ENCODE results near the gene CTNNA3. TPM values are rescaled to one million over a fixed set of nuclear protein-coding genes. Genes with fewer than 3 reads are reported as not detected.

CTNNA3 gene
- total and polyA plus RNA-seq, 2 of the 4 experiments (the other 2 are of a cell fraction): 0.19 to 0.90 TPM

DNA sequence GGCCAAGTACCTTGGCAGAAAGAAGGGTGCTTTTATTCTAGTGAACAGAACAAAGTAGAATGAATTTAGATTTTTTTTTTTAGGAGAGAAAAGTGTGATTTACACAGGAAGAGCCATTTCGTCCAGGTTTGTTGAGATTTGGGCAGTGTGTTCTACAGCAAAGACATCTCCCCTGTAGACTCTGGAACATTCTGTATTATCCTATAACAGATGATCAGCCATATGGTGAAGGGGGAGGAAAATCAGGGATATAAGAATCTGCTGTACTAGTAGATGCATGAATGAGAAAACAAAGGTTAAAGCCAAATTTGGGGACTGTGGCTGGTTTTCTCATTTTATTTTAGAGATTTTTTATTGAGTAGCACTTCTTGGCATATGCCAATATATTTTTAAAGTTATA, 1223.8 kb downstream of the CTNNA3 start:
- no peaks in the 10 kb centered on the region for H3K4me1 ChIP-seq (ENCODE audit: control insufficient read depth, insufficient read depth, low read length)
- dilution Hi-C loops (cut with HindIII; ENCODE audit: low sequenced_read_pairs, unreplicated experiment) (no loop called here), intact Hi-C loops (cut with micrococcal nuclease) (no loop called here), in situ Hi-C loops (cut with MboI; ENCODE audit: low sequenced_read_pairs) (no loop called here)
- H3K9me1 ChIP-seq (ENCODE audit: insufficient read depth, low read length): no peaks in the 10 kb centered on the region
- TF ChIP-seq CTCF (conservative IDR thresholded peaks at IDR 0.05; ENCODE audit: low read depth, low read length): no peak
- TF ChIP-seq, protein P1, sequence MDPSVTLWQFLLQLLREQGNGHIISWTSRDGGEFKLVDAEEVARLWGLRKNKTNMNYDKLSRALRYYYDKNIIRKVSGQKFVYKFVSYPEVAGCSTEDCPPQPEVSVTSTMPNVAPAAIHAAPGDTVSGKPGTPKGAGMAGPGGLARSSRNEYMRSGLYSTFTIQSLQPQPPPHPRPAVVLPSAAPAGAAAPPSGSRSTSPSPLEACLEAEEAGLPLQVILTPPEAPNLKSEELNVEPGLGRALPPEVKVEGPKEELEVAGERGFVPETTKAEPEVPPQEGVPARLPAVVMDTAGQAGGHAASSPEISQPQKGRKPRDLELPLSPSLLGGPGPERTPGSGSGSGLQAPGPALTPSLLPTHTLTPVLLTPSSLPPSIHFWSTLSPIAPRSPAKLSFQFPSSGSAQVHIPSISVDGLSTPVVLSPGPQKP (IDR thresholded peaks at IDR 0.05; ENCODE audit: borderline replicate concordance, low read depth, low read length): no peak
- TF ChIP-seq MXI1 (IDR thresholded peaks at IDR 0.05; ENCODE audit: borderline replicate concordance, low read depth, low read length): no peak
- TF ChIP-seq BHLHE40 (IDR thresholded peaks at IDR 0.05; ENCODE audit: low read depth, low read length): no peak
- no peak for TF ChIP-seq RFX5 (IDR thresholded peaks at IDR 0.05; ENCODE audit: low read depth, low read length)
- TF ChIP-seq RAD21 (IDR thresholded peaks at IDR 0.05; ENCODE audit: low read length): no peak
- TF ChIP-seq FOS (IDR thresholded peaks at IDR 0.05; ENCODE audit: low read depth, low read length): no peak
- no peak for TF ChIP-seq SMC3 (IDR thresholded peaks at IDR 0.05; ENCODE audit: low read depth, low read length)
- no peak overlapping the region for H3K18ac ChIP-seq (ENCODE audit: low read depth, low read length)
- no peak overlapping the region for H3K23ac ChIP-seq (ENCODE audit: low read depth, low read length)
- DNase-seq (no peak), ATAC-seq (ENCODE audit: low read depth) (no peak)
- ChIA-PET POLR2A (ENCODE audit: unreplicated experiment) (no interaction called here), CTCF (no interaction called here)
- H3K4me2 ChIP-seq (ENCODE audit: low read depth, low read length): no peak overlapping the region
- no peak overlapping the region for H3K14ac ChIP-seq (replicated peaks; ENCODE audit: low read depth, low read length)
- no TSS peak for BruUV-seq (replicated peaks)
- no peak overlapping the region for H2AK9ac ChIP-seq (replicated peaks; ENCODE audit: low read depth, low read length, poor library complexity)
- H3K79me1 ChIP-seq (ENCODE audit: low read depth in 1 of 2, low read length in 2 of 2): no peaks in the 10 kb centered on the region
- H3K4ac ChIP-seq (ENCODE audit: low read depth, low read length): no peak overlapping the region
- H4K8ac ChIP-seq (ENCODE audit: low read depth in 2 of 2, low read length in 2 of 2): no peak overlapping the region
- no peaks in the 10 kb centered on the region for H3K36me3 ChIP-seq (ENCODE audit: control insufficient read depth, insufficient read depth, low read length)
- H3K56ac ChIP-seq (ENCODE audit: extremely low read depth, insufficient read depth, low read length): no peak overlapping the region
- H2BK20ac ChIP-seq (ENCODE audit: low read depth, low read length): no peak overlapping the region
- no peak overlapping the region for H3K27ac ChIP-seq (ENCODE audit: insufficient read depth, low read length)
- H3K9ac ChIP-seq (ENCODE audit: low read depth, low read length): no peak overlapping the region
- no CpG with 5 or more reads among the region's 1 CpG for WGBS, 2 experiments (ENCODE audit: extremely low coverage in 2 of 2, insufficient read length in 1 of 2)
- no peak overlapping the region for H2BK5ac ChIP-seq (ENCODE audit: low read depth, low read length, poor library complexity, severe bottlenecking)
- H2BK15ac ChIP-seq (ENCODE audit: low read depth, low read length): no peak overlapping the region
- no peaks in the 10 kb centered on the region for H4K20me1 ChIP-seq (ENCODE audit: insufficient read depth, low read length)
- no peak overlapping the region for H2AK5ac ChIP-seq (ENCODE audit: low read depth, low read length)
- no peaks in the 10 kb centered on the region for H3K27me3 ChIP-seq (ENCODE audit: control insufficient read depth, insufficient read depth, low read length)
- H4K5ac ChIP-seq (ENCODE audit: low read depth, low read length): no peak overlapping the region
- H4K91ac ChIP-seq (ENCODE audit: insufficient read depth, low read depth, low read length): no peak overlapping the region
- no peak overlapping the region for H2AFZ ChIP-seq (replicated peaks; ENCODE audit: low read length, poor library complexity)
- no peak overlapping the region for H3K4me3 ChIP-seq (ENCODE audit: insufficient read depth, low read depth, low read length)
- no peaks in the 10 kb centered on the region; the same call in 1 of the 2 replicates for H3K9me3 ChIP-seq (ENCODE audit: control insufficient read depth, insufficient read depth, low read length)
- H2BK120ac ChIP-seq (ENCODE audit: low read depth, low read length): no peak overlapping the region
